SK-N-SH treated with all-trans-retinoic acid at 6 μM for 48 hours (cell line): ENCODE measurements around the gene FCER2.

Experiments
- ATAC-seq: fragments of 200-7000 bp; cut with Tn5 transposase; 3 replicates; pipeline ENCODE4 v1.9.1; 2020; ENCODE audit warnings: mild to moderate bottlenecking, moderate library complexity
- ARNTL ChIP-seq: fragments of 450-650 bp; formaldehyde crosslinking; IDR thresholded peaks from 2 replicates; pipeline ENCODE4 v1.5.0; 2020; ENCODE audit warnings: low read depth, mild to moderate bottlenecking, moderate library complexity, borderline replicate concordance
- CSDC2 ChIP-seq: fragments of 250-450 bp; sonication (Bioruptor Pico); IDR thresholded peaks from 2 replicates; pipeline ENCODE4 v1.5.0; 2020; ENCODE audit warnings: mild to moderate bottlenecking, moderate library complexity
- ESRRG ChIP-seq: fragments of 250-450 bp; sonication (Bioruptor Pico); IDR thresholded peaks from 2 replicates; pipeline ENCODE4 v1.6.1; 2021; ENCODE audit warnings: mild to moderate bottlenecking
- GLIS3 ChIP-seq: fragments of 250-450 bp; sonication (Bioruptor Pico); IDR thresholded peaks from 2 replicates; pipeline ENCODE4 v1.5.0; 2020; ENCODE audit warnings: mild to moderate bottlenecking, moderate library complexity
- ISL1 ChIP-seq: fragments of 250-450 bp; sonication (Bioruptor Pico); IDR thresholded peaks from 2 replicates; pipeline ENCODE4 v2.1.2; 2022; ENCODE audit warnings: mild to moderate bottlenecking, moderate library complexity
- OSR1 ChIP-seq: fragments of 250-450 bp; sonication (Bioruptor Pico); IDR thresholded peaks from 2 replicates; pipeline ENCODE4 v1.8.0; 2022; ENCODE audit warnings: moderate library complexity, mild to moderate bottlenecking, inconsistent platforms
- PATZ1 ChIP-seq: fragments of 250-450 bp; sonication (Bioruptor Pico); IDR thresholded peaks from 2 replicates; pipeline ENCODE4 v1.8.0; 2020; ENCODE audit warnings: mild to moderate bottlenecking, moderate library complexity, borderline replicate concordance
- POU6F1 ChIP-seq: fragments of 250-450 bp; sonication (Bioruptor Pico); IDR thresholded peaks from 2 replicates; pipeline ENCODE4 v1.8.0; 2021; ENCODE audit warnings: low read depth, mild to moderate bottlenecking, moderate library complexity, borderline replicate concordance
- PPARA ChIP-seq: fragments of 250-450 bp; sonication (Bioruptor Pico); IDR thresholded peaks from 2 replicates; pipeline ENCODE4 v1.5.0; 2020; ENCODE audit warnings: mild to moderate bottlenecking, borderline replicate concordance
- RARB ChIP-seq: fragments of 250-450 bp; sonication (Bioruptor Pico); IDR thresholded peaks from 2 replicates; pipeline ENCODE4 v1.8.0; 2021; ENCODE audit warnings: mild to moderate bottlenecking, moderate library complexity
- SNAI2 ChIP-seq: fragments of 250-450 bp; sonication (Bioruptor Pico); IDR thresholded peaks from 2 replicates; pipeline ENCODE4 v1.5.0; 2020; ENCODE audit warnings: mild to moderate bottlenecking, moderate library complexity
- TCF4 ChIP-seq: fragments of 250-450 bp; sonication (Bioruptor Pico); IDR thresholded peaks from 2 replicates; pipeline ENCODE4 v1.8.0; 2021; ENCODE audit warnings: mild to moderate bottlenecking, moderate library complexity, borderline replicate concordance
- TOX ChIP-seq: fragments of 250-450 bp; sonication (Bioruptor Pico); IDR thresholded peaks from 2 replicates; pipeline ENCODE4 v1.8.0; 2021; ENCODE audit warnings: mild to moderate bottlenecking, moderate library complexity, borderline replicate concordance
- TSHZ2 ChIP-seq: fragments of 250-450 bp; sonication (Bioruptor Pico); IDR thresholded peaks from 2 replicates; pipeline ENCODE4 v1.5.0; 2020; ENCODE audit warnings: mild to moderate bottlenecking, moderate library complexity
- ZC3H10 ChIP-seq: fragments of 250-450 bp; sonication (Bioruptor Pico); IDR thresholded peaks from 2 replicates; pipeline ENCODE4 v1.5.1; 2021; ENCODE audit warnings: mild to moderate bottlenecking, moderate library complexity
- ZFP30 ChIP-seq: fragments of 450-650 bp; formaldehyde crosslinking; IDR thresholded peaks from 2 replicates; pipeline ENCODE4 v1.5.0; 2022; ENCODE audit warnings: mild to moderate bottlenecking, moderate library complexity
- ZNF565 ChIP-seq: fragments of 450-650 bp; formaldehyde crosslinking; conservative IDR thresholded peaks from 2 replicates; pipeline ENCODE4 v1.5.0; 2020; ENCODE audit warnings: low read depth, mild to moderate bottlenecking, moderate library complexity
- ZNF70 ChIP-seq: fragments of 450-650 bp; formaldehyde crosslinking; IDR thresholded peaks from 2 replicates; pipeline ENCODE4 v1.5.0; 2020; ENCODE audit warnings: mild to moderate bottlenecking, moderate library complexity
- ZNF8 ChIP-seq: fragments of 450-650 bp; formaldehyde crosslinking; IDR thresholded peaks from 2 replicates; pipeline ENCODE4 v1.5.0; 2020; ENCODE audit warnings: mild to moderate bottlenecking, moderate library complexity

FCER2 gene

GRCh38 chr19:7740682-7741054, 38.7 kb upstream of the FCER2 start:
- TF ChIP-seq ARNTL (no peak), PATZ1 (no peak), ZNF70 (CRISPR knock-in tag) (no peak), TSHZ2 (CRISPR knock-in tag) (no peak), ZC3H10 (CRISPR knock-in tag) (no peak)
- ATAC-seq = no peak

GRCh38 chr19:7739801-7740681, 38.1 kb upstream of the FCER2 start:
- TF ChIP-seq ISL1 (CRISPR knock-in tag) = no peak
- TF ChIP-seq CSDC2 (CRISPR knock-in tag) = no peak
- TF ChIP-seq ZFP30 (CRISPR knock-in tag) = no peak
- TF ChIP-seq RARB = no peak
- no peak for TF ChIP-seq GLIS3 (CRISPR knock-in tag)
- no peak for TF ChIP-seq SNAI2 (CRISPR knock-in tag)
- no peak for TF ChIP-seq ZNF565 (CRISPR knock-in tag)
- TF ChIP-seq TOX (CRISPR knock-in tag) = no peak
- no peak for TF ChIP-seq OSR1 (CRISPR knock-in tag)
- TF ChIP-seq PATZ1 = no peak
- no peak for TF ChIP-seq TCF4 (CRISPR knock-in tag)
- no peak for TF ChIP-seq PPARA
- TF ChIP-seq ZNF70 (CRISPR knock-in tag) = no peak
- no peak for TF ChIP-seq ZNF8 (CRISPR knock-in tag)

GRCh38 chr19:7739211-7739755, 37.4 kb upstream of the FCER2 start:
- TF ChIP-seq RARB (no peak), CSDC2 (CRISPR knock-in tag) (no peak), ZNF8 (CRISPR knock-in tag) (no peak), ZNF565 (CRISPR knock-in tag) (no peak), ARNTL (no peak), ISL1 (CRISPR knock-in tag) (no peak)
- ATAC-seq = no peak

More at GRCh38 chr19:7739801-7740681, 38.1 kb upstream of the FCER2 start:
- no peak for ATAC-seq

GRCh38 chr19:7738023-7738422, 36.1 kb upstream of the FCER2 start:
- TF ChIP-seq TOX (CRISPR knock-in tag) (no peak), PATZ1 (no peak), POU6F1 (no peak), ESRRG (no peak)
- no peak for ATAC-seq
